ENCODE results near the gene ZNF175.

DNA sequence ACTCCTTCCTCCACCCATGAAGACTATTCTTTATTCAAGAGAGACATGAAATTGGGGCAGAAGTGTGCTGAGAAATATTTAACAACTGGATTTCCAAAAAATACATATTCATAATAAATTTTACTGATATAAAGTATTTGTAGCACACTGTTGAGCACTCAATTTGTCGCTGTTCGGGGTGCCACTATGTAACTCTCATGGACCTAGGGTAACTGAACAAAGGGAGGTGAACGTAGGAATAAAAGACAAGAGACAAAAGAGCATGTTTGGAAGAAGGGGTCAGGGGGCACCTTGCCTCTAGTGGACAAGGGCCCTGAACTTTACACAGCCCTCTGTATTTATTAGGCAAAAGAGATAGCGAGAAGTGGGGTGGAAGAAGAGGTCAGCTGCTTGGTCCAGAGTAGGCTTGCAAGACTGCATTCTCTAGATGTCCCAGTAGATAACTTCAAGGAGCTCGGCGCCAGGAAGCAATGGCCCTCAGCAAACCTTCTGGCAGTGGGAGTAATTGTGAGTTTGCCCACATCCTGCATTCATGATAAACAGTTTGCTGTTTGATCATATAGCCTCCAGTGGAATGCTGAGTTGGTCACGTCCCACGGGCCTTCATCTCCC, 4.5 kb upstream of the ZNF175 start:
- no peak for TF ChIP-seq CTCF (IDR thresholded peaks at IDR 0.05)
- no peak for TF ChIP-seq POLR2AphosphoS5 (IDR thresholded peaks at IDR 0.05)

Data from prostate gland (tissue), 2 donors.